ENCODE measurements around the gene SRP54. TPM values are rescaled to one million over a fixed set of nuclear protein-coding genes. Genes with fewer than 3 reads are reported as not detected.

SRP54 gene
- total and polyA plus RNA-seq, 2 of the 13 experiments (the other 11 are each of a cell fraction or from before 2014, with no cell fraction given): 42.2 to 207 TPM

DNA sequence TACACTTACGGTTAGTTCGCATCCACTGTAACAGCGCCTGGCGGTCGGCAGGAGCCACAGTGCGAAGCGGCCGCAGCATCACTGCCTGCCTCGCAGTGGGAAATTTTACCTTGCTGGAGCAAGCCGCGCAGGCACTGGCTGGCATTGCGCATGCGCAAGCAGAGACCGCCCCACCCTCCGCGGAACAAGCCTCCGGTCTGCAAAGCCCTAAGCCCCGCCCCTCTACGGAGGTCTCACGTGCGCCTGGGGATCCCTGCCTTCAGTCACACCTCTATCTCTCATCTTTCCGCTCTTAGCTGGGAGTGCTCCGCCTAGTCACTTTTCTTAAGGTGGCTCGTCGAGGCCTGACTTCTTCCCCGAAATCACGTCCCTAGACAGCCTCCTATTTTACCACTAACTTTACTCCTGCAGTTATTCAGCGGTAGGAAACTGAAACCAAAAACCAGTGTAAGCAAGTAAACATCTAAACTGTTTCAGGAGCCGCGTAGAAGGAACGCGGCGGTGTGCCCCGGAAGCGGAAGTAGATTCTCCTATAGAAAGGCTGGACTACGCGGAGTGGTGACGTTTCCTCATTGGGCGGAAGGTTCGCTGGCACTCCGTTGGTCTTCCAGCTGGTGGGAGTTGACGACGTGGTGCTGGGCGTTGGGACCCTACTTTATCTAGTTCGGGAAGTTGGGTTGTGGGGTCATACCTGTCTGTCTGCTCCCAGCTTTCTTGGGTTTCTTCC lies at the start of gene SRP54 (continued):
- TF ChIP-seq, protein P1, sequence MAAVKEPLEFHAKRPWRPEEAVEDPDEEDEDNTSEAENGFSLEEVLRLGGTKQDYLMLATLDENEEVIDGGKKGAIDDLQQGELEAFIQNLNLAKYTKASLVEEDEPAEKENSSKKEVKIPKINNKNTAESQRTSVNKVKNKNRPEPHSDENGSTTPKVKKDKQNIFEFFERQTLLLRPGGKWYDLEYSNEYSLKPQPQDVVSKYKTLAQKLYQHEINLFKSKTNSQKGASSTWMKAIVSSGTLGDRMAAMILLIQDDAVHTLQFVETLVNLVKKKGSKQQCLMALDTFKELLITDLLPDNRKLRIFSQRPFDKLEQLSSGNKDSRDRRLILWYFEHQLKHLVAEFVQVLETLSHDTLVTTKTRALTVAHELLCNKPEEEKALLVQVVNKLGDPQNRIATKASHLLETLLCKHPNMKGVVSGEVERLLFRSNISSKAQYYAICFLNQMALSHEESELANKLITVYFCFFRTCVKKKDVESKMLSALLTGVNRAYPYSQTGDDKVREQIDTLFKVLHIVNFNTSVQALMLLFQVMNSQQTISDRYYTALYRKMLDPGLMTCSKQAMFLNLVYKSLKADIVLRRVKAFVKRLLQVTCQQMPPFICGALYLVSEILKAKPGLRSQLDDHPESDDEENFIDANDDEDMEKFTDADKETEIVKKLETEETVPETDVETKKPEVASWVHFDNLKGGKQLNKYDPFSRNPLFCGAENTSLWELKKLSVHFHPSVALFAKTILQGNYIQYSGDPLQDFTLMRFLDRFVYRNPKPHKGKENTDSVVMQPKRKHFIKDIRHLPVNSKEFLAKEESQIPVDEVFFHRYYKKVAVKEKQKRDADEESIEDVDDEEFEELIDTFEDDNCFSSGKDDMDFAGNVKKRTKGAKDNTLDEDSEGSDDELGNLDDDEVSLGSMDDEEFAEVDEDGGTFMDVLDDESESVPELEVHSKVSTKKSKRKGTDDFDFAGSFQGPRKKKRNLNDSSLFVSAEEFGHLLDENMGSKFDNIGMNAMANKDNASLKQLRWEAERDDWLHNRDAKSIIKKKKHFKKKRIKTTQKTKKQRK (IDR thresholded peaks at IDR 0.05; ENCODE audit: low read length): no peak
- peak; percentile 83; the same call in 1 of the 2 replicates for TF ChIP-seq DNMT1 (CRISPR knock-in tag; IDR thresholded peaks at IDR 0.05)
- TF ChIP-seq, protein P2, sequence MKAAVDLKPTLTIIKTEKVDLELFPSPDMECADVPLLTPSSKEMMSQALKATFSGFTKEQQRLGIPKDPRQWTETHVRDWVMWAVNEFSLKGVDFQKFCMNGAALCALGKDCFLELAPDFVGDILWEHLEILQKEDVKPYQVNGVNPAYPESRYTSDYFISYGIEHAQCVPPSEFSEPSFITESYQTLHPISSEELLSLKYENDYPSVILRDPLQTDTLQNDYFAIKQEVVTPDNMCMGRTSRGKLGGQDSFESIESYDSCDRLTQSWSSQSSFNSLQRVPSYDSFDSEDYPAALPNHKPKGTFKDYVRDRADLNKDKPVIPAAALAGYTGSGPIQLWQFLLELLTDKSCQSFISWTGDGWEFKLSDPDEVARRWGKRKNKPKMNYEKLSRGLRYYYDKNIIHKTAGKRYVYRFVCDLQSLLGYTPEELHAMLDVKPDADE (CRISPR knock-in tag; IDR thresholded peaks at IDR 0.05): peak; percentile 65
- peak; percentile 87 for TF ChIP-seq ETV6 (CRISPR knock-in tag; conservative IDR thresholded peaks at IDR 0.05)
- TF ChIP-seq CHD2 (IDR thresholded peaks at IDR 0.05; ENCODE audit: low read depth, low read length): peak; percentile 57
- TF ChIP-seq HMG20A (CRISPR knock-in tag; IDR thresholded peaks at IDR 0.05; ENCODE audit: borderline replicate concordance): peak; percentile 46
- TF ChIP-seq, protein P3, sequence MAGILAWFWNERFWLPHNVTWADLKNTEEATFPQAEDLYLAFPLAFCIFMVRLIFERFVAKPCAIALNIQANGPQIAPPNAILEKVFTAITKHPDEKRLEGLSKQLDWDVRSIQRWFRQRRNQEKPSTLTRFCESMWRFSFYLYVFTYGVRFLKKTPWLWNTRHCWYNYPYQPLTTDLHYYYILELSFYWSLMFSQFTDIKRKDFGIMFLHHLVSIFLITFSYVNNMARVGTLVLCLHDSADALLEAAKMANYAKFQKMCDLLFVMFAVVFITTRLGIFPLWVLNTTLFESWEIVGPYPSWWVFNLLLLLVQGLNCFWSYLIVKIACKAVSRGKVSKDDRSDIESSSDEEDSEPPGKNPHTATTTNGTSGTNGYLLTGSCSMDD (CRISPR knock-in tag; IDR thresholded peaks at IDR 0.05): no peak
- peak; percentile 77 for TF ChIP-seq KLF13 (CRISPR knock-in tag; IDR thresholded peaks at IDR 0.05)
- peak; percentile 99 for TF ChIP-seq ZMYM4 (CRISPR knock-in tag; IDR thresholded peaks at IDR 0.05)
- TF ChIP-seq, protein P4, sequence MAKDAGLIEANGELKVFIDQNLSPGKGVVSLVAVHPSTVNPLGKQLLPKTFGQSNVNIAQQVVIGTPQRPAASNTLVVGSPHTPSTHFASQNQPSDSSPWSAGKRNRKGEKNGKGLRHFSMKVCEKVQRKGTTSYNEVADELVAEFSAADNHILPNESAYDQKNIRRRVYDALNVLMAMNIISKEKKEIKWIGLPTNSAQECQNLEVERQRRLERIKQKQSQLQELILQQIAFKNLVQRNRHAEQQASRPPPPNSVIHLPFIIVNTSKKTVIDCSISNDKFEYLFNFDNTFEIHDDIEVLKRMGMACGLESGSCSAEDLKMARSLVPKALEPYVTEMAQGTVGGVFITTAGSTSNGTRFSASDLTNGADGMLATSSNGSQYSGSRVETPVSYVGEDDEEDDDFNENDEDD (CRISPR knock-in tag; IDR thresholded peaks at IDR 0.05; ENCODE audit: borderline replicate concordance): peak; percentile 90
- no peak for TF ChIP-seq ZEB1 (IDR thresholded peaks at IDR 0.05; ENCODE audit: insufficient replicate concordance, low read depth)
- TF ChIP-seq GTF3A (CRISPR knock-in tag; conservative IDR thresholded peaks at IDR 0.05): peak; percentile 94
- TF ChIP-seq CEBPG (CRISPR knock-in tag; IDR thresholded peaks at IDR 0.05): peak; percentile 59
- TF ChIP-seq SRSF4 (IDR thresholded peaks at IDR 0.05; ENCODE audit: low read depth, low read length, poor library complexity, severe bottlenecking): no peak
- TF ChIP-seq, protein P5, sequence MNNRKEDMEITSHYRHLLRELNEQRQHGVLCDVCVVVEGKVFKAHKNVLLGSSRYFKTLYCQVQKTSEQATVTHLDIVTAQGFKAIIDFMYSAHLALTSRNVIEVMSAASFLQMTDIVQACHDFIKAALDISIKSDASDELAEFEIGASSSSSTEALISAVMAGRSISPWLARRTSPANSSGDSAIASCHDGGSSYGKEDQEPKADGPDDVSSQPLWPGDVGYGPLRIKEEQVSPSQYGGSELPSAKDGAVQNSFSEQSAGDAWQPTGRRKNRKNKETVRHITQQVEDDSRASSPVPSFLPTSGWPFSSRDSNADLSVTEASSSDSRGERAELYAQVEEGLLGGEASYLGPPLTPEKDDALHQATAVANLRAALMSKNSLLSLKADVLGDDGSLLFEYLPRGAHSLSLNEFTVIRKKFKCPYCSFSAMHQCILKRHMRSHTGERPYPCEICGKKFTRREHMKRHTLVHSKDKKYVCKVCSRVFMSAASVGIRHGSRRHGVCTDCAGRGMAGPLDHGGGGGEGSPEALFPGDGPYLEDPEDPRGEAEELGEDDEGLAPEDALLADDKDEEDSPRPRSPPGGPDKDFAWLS (CRISPR knock-in tag; IDR thresholded peaks at IDR 0.05; ENCODE audit: borderline replicate concordance): peak; percentile 98; the same call in 1 of the 2 replicates
- TF ChIP-seq MZF1 (CRISPR knock-in tag; IDR thresholded peaks at IDR 0.05; ENCODE audit: borderline replicate concordance): peak; percentile 99; the same call in 1 of the 2 replicates
- TF ChIP-seq KDM4B (CRISPR knock-in tag; IDR thresholded peaks at IDR 0.05): no peak; the same call in none of the 2 replicates
- TF ChIP-seq, protein P6, sequence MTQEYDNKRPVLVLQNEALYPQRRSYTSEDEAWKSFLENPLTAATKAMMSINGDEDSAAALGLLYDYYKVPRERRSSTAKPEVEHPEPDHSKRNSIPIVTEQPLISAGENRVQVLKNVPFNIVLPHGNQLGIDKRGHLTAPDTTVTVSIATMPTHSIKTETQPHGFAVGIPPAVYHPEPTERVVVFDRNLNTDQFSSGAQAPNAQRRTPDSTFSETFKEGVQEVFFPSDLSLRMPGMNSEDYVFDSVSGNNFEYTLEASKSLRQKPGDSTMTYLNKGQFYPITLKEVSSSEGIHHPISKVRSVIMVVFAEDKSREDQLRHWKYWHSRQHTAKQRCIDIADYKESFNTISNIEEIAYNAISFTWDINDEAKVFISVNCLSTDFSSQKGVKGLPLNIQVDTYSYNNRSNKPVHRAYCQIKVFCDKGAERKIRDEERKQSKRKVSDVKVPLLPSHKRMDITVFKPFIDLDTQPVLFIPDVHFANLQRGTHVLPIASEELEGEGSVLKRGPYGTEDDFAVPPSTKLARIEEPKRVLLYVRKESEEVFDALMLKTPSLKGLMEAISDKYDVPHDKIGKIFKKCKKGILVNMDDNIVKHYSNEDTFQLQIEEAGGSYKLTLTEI (CRISPR knock-in tag; conservative IDR thresholded peaks at IDR 0.05): no peak
- peak; percentile 96 for TF ChIP-seq GFI1 (CRISPR knock-in tag; IDR thresholded peaks at IDR 0.05; ENCODE audit: borderline replicate concordance)
